HK-2 (cell line): Measurements from ENCODE around the gene RALGPS1.

Source experiments
- DNase-seq: peaks from one replicate; pipeline ENCODE4 v3.0.0-alpha.2; 2018; ENCODE audit not compliant: unreplicated experiment

RALGPS1 gene

DNA sequence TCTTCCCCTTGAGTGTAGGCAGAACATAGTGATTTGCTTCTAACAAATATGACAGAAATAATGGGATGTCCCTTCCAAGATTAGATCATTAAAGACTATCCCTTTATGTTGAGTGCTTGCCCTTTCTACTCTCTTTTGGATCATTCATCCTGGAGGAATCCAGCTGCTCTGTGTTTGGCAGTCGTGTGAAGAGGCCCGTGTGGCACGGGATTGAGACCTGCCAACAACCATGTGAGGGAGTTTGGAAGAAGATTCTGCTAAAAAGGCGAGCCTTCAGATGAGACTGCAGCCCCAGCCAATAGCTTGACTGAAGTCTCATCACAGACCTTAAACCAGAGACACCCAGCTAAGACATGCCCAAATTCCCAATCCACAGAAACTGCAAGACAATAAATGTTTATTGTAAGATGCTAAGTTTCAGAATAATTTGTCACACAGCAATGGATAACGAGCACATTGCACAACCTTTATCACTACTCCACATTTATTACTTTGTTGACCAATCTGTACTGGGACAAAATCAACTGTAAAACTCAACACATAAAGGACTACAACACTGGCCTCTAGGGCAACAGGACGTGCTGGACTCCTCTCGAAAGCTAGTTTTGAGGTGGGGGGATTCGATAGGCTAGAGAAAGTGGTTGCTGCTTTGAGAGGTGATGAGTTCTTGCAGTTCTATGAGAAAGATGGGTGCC is 165.0 kb downstream of the RALGPS1 start:
- DNase-seq, result no peak

DNA sequence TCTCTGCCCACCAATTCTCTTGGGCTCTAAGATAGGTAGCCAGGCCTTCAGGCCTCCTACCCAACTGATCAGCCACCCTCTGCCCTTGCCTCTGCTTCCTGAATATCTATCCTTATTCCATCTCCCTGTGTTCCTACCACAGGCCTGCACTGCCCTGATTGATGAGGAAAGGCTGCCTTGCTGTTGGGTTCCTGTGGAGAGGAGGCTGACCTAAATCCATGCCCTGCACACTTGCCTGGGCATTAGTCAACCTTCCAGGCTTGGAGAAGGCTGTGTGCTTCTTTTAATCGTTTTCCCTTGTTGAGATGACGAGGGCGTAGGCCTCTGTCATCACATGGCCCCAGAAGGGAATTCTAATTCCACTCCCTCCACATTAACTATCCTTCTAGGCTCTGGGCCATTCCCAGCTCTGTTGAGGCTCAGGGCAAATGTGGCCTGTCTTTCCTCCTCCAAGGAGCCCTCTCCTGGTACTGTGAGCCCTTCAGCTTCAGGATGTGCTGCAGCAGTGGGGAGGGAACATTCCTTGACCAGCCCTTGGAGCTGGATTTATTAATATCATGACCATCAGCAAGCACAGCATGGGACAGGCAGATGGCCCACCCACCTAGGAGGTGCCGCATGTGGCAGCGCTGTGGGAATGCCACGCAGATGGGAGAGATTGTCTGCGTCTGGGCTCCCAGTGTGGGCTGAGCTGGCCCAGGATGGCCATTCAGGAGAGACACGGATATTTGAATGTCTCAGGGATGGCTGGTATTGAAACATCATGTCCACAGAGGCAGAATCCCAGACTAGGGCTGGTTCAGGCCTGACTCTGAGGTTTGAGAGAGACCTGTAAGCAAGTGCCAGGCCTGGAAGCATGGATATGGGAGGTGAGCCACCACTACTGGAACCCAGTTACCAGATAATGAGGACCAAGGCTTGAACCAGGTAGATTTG is 166.9 kb downstream of the RALGPS1 start:
- no peak for DNase-seq

DNA sequence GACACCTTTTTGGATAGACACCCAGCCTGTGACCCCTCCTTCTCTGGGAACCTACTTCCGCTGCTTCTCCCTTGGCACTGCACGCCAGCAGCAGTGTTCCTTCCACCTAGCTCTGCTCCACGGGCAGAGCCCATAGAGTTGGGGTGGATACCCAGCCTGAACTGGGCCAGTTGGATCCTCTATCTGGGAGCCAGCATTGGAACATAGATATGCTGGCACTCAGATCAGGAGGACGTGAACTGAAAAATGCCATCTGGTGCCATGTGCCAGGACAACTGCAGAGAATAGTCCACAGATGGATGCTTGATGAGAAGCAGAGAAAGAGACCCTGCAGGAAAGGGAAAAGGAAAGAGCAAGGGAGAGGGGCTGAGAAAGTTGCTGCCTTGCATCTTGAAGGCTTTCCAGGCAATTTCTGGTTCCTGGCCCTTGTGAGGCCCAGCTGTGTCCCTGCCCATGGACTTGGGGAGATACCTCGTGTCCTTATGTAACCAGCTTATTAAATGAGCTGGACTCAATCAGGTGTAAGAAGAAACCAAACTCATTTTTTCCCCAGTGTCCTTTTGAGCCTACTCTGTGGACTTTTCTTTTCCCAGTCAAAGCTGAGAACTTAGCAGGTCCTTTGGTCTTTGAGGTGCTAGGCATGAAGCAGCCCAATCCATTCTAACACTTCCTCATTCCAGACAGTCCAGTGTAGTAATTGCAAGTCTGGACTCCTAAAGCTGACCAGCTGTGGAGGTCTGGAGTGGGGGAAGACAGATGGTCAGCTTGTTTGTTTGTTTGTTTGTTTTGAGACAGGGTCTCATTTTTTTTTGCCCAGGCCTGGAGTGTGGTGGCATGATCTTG is 168.8 kb downstream of the RALGPS1 start:
- DNase-seq, result no peak

DNA sequence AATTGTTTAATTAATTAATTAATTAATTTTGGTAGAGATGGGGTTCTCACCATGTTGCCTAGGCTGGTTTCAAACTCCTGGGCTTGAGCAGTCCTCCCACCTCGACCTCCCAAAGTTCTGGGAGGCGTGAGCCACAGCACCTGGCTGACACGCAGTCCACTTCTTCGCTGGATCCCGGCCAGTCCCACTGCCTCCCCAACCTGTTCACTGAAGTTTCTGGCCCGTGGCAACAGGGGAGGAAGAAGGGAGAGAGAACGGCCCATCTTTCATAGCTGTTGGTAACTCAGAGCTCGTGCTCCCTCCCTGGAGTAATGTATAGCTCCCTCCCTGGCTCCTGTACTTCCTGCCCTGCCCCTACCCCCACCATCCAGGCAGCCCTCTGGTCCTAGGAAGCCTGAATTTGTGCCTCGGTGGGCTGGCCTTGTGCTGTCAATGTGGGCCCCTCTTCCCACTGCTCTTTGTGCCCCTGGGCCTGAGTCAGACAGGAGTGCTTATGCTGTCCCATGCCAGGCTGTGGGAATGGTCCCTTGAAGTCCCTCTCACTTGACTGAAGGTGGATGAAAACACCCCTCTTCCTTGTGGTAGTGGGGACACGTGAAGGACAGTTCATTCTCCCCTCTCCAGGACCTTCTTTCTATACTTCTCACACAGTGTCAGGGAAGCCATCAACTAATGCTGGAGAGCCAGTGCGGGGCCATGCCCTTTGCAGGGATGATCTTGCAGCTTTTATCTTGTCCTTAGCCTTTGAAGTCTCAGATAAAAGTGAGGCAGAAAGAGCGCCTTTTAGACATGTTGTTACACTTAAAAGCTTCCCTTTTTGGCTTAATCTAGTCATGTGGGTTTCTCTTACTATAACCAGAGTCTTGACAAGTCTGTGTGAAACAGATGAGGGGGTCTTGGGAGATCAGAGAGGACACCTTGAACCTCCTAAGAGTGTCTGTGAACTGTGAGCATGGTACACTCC is 169.8 kb downstream of the RALGPS1 start:
- DNase-seq, result no peak

DNA sequence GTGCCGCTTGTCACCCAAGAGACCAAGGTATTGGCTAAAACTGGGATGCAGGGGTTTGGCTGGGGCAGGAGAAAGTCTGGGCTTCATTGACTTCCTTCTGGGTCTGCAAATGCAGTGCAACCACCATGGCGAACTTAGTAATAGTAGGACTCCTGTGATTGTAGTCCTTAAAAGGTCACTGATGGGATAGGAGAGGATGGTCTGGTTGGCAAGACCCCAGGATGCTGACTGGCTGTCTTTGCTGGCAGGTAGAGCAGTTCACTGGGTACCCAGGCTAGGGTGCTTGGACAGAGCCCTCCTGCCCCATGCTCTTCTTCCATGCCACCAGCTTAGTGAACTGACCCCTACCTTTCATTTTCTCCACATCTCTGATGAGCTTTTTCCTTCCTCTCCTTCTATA is 170.6 kb downstream of the RALGPS1 start:
- DNase-seq, result no peak

DNA sequence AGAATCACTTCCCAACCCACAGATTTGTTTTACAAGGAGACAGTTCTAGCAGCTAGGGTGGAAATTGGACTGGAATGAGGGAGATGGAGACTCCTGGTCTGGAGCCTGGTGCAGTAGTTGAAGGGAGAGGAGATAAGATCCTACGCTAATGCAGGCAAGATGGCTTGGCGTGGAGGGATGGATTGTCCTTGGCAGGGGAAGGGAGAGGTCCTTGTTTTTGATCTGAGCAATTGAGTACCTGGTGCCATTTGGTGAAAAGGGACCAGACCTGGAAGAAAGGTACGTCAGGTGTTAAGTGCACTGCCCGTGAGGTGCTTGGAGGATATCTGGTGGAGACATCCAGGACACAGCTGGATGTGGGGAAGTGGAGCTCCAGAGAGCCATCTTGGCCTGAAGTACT is 172.2 kb downstream of the RALGPS1 start:
- DNase-seq, result no peak

DNA sequence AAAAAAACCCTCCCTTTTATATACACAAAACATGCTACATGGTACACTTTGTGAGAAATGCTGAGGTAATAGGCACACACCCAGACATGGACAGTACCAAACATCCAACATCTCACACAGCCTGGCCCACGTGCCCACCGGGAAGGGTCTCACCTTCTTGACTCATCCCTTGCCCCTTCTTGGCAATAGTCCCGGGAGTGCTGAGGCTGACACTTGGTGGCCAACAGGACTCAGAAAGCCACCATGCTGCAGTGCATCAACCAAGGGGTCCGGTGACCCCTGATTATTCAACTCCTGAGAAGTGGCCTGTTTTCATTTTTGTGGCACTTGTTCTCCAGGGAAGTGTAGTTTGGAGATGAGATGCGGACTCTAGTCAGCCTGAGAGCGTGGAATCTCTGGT is 172.8 kb downstream of the RALGPS1 start:
- no peak for DNase-seq

DNA sequence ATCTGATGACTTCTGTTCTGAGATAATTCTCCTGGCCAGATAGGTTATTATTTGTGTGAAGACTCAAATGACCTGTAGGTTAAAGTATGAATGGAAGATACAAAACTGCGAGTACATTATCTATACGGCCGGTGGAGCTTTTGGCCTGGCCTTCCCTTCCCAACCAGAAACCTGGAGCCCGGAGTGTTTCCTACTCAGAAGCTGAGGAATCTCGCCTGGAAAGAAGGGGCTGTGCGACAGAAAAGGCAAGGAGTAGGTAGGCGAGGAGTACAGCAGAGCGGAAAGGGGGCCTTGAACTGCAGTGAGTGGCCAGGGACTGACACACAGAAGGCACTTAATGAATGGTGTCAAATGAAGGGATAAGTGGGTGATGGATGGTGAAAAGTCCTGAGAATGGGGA is 173.3 kb downstream of the RALGPS1 start:
- no peak for DNase-seq

DNA sequence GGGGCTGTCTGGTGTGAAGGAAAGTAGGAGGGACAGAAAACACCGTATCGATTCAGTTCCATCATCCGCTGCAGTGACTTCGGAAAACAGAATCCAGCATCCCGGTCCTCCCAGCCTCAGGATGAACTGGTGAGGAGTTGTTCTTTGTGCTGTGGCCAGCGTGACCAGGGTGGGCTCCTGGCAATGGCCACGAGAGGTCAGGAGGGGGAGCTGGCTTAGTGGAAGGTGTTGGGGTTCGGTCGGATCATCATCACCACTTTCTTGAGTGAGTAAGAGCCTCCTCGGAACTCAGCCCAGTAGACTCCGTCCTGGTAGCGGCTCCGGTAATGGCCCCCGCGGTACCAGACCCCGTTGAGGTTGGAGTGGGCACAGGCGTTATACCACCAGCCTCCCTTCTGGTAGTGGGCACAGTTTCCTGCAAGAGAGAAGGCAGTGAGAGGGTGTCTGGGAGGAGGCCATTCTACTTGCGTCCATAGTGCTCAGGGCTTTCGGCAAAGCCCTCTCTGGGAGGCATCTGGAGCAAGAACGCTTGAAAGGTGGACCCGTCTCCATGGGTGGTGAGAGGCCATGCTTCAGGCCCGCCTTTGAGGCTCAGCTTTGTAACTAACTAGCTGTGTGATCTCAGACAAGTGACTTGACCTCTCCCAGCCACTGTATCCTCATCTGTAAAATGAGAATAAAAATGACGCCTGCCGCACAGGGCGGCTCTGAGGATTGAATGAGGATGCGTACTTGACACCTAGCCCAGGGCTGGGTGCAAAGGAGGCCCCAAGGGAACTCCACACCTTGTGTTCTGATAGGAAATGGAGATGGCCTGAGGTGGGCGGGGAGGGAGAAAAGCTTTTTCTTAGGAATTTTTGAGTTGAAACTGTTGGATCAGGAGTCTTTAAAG is 174.4 kb downstream of the RALGPS1 start:
- DNase-seq, result no peak

DNA sequence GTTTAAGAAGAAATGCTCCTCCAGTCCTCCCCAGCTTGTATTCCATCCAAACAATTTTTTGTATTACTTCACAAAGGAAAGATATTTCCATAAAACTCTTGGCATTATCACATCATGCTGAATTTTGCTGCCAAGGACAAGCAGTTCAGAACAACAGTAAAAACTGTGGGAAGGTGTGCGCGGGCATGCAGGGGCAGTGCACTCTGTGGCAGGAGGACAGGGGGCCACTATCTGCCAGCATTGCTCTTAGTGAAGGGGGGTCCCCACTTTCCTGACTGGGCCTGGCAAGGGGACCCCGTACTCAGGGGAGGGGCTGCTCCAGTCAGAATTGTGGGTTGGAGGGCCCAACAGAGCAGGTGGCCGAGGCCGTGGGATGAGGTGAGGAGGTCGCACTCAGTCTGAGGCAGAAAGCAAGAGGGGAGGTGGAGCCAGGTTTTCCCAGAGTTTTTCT is 175.1 kb downstream of the RALGPS1 start:
- DNase-seq, result no peak

DNA sequence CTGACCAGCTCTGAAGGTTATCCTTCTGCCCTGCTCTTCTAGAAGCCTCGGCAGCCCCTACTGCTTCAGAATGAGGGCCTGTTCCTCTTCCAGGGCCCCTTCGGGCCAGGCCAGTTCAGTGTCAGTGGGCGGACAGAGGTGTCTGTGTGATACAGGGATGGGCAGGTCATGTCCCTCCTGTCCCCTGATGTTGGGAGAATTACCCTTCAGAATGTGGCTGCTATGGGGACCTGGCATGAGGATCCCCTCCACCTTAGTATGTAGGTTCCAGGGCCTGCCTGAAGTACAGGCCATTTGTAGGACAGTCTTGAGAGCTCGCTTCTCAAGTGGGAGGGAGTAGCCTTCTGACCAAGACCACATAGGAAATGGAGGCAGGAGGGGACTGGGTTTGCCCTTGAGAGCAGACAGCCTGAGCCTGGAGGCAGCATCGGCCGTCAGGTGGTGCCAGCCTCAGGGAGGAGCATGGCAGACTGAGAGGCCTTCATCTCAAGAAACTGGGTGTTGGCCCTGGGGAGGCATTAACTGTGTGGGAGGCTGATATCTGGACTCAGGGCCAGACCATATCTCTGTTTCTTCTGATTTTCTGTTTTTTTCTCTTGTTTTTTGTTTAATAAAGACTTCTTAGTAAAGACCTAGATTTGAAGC is 175.9 kb downstream of the RALGPS1 start:
- no peak for DNase-seq

DNA sequence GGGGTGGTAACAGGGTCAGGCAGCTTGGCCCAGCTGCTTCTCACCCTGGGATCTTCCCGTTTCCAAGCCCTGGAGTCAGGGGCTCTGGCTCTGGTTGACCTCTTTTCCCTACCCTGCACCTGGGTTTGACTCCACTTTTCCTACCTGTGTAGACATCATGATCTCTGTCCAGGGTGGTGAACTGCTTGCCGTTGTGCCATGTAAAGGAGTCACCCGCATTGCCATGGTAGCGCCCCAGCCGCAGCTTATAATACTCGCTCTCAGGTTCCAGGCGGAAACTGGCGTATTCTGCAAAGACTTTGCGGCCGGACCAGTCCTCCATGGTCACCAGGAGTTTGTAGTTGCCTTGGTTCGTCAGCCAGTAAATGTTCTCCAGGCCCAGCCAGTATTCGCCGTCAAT is 176.9 kb downstream of the RALGPS1 start:
- DNase-seq, result no peak

DNA sequence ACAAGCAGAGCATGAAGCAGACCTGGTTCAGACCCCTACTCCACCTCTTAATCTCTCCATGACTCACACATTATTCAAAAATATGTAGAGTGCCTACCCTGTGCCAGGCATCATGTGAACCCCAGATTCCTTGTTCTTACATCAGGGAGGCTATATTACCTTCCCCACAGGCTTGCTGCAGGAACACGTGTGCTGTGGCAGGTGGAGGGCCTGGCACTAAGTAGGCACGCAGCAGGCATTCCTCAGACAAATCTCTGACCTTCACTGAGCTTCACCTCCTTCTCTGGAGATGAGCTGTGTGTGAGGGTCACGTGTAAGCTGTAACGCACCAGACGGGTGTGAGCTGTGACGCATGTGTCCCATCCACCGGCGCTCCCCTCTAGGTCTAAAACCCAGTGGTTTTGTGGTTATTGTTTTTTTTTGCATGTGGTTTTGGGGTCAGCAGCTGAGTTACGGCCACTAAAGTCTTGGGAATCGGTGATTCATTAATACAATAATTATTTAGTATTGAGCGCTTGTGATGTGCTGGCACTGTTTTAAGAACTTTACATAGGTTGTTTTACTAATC is 177.5 kb downstream of the RALGPS1 start:
- no peak for DNase-seq

DNA sequence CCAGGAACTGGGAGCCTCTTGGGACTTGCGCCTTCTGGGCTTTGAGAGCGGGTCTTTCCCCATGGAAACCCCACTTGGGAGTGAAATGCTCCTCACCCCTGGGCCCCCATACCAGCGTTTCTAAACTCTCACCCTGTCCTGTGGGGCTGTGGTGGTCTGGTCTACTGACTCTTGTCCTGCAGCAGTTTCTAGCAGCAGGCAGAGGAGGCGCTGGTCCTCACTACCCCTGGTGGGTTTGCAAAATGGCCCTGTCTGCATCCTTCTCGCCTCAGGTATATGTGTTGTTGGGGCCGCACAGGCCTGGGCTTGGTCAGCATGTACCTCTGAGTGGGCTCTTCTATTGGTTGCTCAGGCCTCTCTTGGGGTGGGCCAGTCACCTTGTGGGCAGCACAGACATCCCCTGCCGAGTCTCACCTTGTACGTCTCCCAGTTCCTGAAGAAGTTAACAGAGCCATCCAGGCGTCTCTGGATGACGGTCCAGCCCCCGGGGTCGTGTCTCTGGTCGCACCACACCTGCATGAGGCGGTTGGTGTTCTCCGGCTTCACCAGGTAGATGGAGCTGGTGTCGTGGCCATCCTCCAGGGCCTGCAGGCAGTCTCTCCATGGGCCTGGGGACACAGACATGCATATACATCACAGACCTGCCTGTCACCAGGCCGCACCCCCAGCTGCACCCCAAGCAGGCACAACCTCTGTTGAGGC is 178.9 kb downstream of the RALGPS1 start:
- DNase-seq, result no peak

DNA sequence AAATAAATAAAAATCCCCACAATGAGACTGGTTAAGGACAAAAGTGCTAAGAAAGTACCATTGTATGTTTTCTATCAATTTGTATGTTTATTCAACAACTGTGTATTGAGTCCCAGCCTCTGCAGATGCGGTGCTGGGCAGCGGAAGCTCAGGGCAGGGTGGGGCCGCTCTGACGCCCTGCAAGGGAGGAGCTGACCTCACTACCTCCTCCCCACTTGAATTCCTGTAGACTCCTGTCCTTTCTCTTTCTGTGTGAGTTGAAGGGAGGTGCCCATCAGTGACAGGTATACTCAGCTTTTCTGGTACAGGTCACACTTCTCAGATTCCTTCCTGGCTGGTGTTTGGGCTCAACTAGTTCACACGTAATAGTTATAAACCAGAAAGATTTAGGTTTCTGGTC is 180.8 kb downstream of the RALGPS1 start:
- DNase-seq, result no peak

DNA sequence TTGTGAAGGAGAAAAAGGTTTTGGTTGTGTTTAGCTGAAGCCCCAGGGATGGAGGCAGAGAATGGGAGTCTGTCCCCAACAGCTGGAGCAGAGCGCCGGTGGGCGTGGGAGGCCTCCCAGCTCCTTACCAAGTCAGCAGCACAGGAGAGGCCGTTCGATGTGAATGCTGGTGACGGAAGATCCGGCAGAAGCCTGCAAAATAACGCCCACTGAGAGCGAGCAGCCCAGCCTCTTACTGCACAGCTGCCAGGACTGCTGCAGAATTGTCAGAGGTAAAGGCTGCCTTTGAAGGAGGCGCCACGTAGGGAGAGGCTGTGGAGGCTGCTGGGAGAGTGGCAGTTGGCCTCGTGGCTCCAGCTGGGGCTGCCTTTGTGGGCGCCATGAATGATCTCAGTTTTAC is 181.6 kb downstream of the RALGPS1 start:
- DNase-seq, result no peak

DNA sequence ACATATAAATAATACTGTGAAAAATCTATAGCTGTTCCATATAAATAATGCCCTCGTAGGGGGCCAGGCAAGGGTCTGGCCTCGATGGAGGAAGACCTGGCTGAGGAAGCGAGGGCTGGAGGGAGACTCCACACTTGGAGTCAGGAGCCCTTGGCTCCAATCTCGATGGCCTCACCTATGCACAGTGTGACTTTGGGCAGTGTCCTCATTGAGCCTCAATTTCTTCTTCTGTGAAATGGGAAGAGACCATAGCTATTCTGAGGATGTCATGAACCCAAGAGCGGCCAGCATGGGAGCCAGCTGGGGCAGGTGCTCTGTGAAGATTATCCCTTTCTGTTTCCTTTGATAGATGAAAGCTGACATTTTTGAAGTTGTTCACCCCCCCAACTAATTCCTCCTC is 183.1 kb downstream of the RALGPS1 start:
- DNase-seq, result no peak

DNA sequence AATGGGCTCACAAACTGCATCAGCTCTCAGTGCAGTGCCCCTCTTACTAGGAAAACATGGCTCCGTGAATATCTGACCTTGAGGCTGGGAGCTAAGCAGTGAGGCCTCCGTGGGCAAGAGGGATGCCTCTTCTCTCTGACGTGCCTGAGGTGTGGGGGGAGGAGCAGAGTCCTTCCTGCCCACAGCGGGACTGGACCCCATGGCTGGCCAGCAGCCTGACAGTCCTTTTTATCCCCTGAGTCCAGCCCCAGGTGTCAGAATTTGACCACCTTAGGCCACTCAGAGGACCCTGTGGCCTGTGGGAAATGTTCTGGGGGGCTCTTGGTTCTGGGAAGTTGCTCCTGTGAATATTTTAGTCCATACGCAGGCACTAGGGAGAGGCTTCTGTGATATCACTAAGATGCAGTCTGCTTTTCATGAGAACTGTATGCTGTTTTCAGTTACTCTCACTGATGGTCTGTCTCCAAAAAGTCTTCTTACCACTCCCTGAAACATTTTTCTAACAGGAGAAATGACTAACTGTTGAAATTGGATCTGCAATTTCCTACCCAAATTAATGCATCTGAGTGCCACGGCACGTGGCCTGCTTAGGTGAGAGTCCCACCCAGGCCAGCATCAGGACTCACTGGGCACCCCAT is 184.5 kb downstream of the RALGPS1 start:
- DNase-seq, result no peak
